HepG2 (cell line): Measurements from ENCODE around the gene FCN3. TPM values are rescaled to one million over a fixed set of nuclear protein-coding genes. Genes with fewer than 3 reads are reported as not detected.

Experiments
- FOXJ3 ChIP-seq: sonication (generic); formaldehyde crosslinking; IDR thresholded peaks from 2 replicates; pipeline ENCODE4 v1.4.0; 2020; ENCODE audit warnings: missing genetic modification reagents, mild to moderate bottlenecking, borderline replicate concordance
- GTF2F1 ChIP-seq: fragments of 150-350 bp; IDR thresholded peaks from 2 replicates; pipeline ENCODE4 v1.6.1; 2014; ENCODE audit warnings: low read length
- HMGXB4 ChIP-seq, 2 experiments: sonication (generic) in 1 of 2; formaldehyde crosslinking in 1 of 2; IDR thresholded peaks; 2 replicates each; pipeline versions ENCODE4 v1.4.0 to v1.6.1; 2018 to 2020; ENCODE audit warnings: missing genetic modification reagents in 2 of 2, borderline replicate concordance in 1 of 2, low read depth in 1 of 2, mild to moderate bottlenecking in 1 of 2, missing biosample characterization in 1 of 2
- MTF1 ChIP-seq: sonication (generic); formaldehyde crosslinking; IDR thresholded peaks from 2 replicates; pipeline ENCODE4 v1.5.0; 2020; ENCODE audit warnings: missing genetic modification reagents
- NFE2L2 ChIP-seq: fragments of 150-350 bp; IDR thresholded peaks from 2 replicates; pipeline ENCODE4 v1.6.1; 2014; ENCODE audit warnings: low read length
- NR1H2 ChIP-seq: sonication (generic); formaldehyde crosslinking; IDR thresholded peaks from 2 replicates; pipeline ENCODE4 v1.8.1; 2022; ENCODE audit warnings: low read depth, missing genetic modification reagents, borderline replicate concordance
- SRF ChIP-seq: IDR thresholded peaks from 2 replicates; pipeline ENCODE4 v1.6.1; 2011; ENCODE audit warnings: mild to moderate bottlenecking, low read depth, low read length, moderate library complexity
- STAT5B ChIP-seq: sonication (generic); formaldehyde crosslinking; IDR thresholded peaks from 2 replicates; pipeline ENCODE4 v1.4.0; 2020; ENCODE audit warnings: missing genetic modification reagents
- YY1 ChIP-seq: IDR thresholded peaks from 2 replicates; pipeline ENCODE4 v1.6.1; 2011; ENCODE audit warnings: low read length, low read depth, moderate library complexity, mild to moderate bottlenecking; ENCODE audit not compliant: insufficient read depth, insufficient replicate concordance
- ZFP90 ChIP-seq: sonication (generic); formaldehyde crosslinking; IDR thresholded peaks from 2 replicates; pipeline ENCODE4 v1.8.0; 2022; ENCODE audit warnings: missing genetic modification reagents, mild to moderate bottlenecking, inconsistent platforms, borderline replicate concordance
- ZMYM2 ChIP-seq: sonication (generic); formaldehyde crosslinking; IDR thresholded peaks from 2 replicates; pipeline ENCODE4 v1.8.0; 2022; ENCODE audit warnings: mild to moderate bottlenecking, missing genetic modification reagents
- polyA plus RNA-seq, 8 experiments: library from polyadenylated mRNA; depleted of rRNA in 3 of 8; stranded (reverse) in 7 of 8; unstranded in 1 of 8; fragments of >200 nt; fragmentation: Illumina TruSeq in 4 of 8; extraction: Trizol in 4 of 8; gene quantifications; 2 replicates each; pipeline versions ENCODE4 v1.2.1 to v1.2.3, GENCODE V29; 2011 to 2016; ENCODE audit warnings: low read depth in 4 of 8, missing spikeins in 1 of 8, mixed read lengths in 1 of 8; ENCODE audit not compliant: insufficient read depth in 1 of 8
- total RNA-seq, 5 experiments: library from RNA; depleted of rRNA; stranded (reverse); fragments of >200 nt; fragmentation: Illumina TruSeq; extraction: Trizol; gene quantifications; 2 replicates each; pipeline ENCODE4 v1.2.3, GENCODE V29; 2016; ENCODE audit warnings: low read depth in 1 of 5
- TF ChIP-seq, protein P1 (sequence below): sonication (generic); formaldehyde crosslinking; IDR thresholded peaks from 2 replicates; pipeline ENCODE4 v1.5.0; 2020; ENCODE audit warnings: mild to moderate bottlenecking, missing genetic modification reagents
- TF ChIP-seq, protein P2 (sequence below): IDR thresholded peaks from 2 replicates; pipeline ENCODE4 v1.6.1; 2018; ENCODE audit warnings: missing genetic modification reagents
- TF ChIP-seq, protein P3 (sequence below), 2 experiments: sonication (generic) in 1 of 2; formaldehyde crosslinking in 1 of 2; IDR thresholded peaks; 2 replicates each; pipeline versions ENCODE4 v1.4.0 to v1.6.1; 2016 to 2020; ENCODE audit warnings: borderline replicate concordance in 1 of 2, low read depth in 1 of 2, mild to moderate bottlenecking in 1 of 2, missing genetic modification reagents in 1 of 2
- TF ChIP-seq, protein P4 (sequence below): sonication (generic); formaldehyde crosslinking; IDR thresholded peaks from 2 replicates; pipeline ENCODE4 v1.8.1; 2023; ENCODE audit warnings: mild to moderate bottlenecking, missing genetic modification reagents, borderline replicate concordance

The FCN3 gene
- total and polyA plus RNA-seq, 2 of the 13 experiments (the other 11 are each of a cell fraction or from before 2014, with no cell fraction given): not detected

DNA sequence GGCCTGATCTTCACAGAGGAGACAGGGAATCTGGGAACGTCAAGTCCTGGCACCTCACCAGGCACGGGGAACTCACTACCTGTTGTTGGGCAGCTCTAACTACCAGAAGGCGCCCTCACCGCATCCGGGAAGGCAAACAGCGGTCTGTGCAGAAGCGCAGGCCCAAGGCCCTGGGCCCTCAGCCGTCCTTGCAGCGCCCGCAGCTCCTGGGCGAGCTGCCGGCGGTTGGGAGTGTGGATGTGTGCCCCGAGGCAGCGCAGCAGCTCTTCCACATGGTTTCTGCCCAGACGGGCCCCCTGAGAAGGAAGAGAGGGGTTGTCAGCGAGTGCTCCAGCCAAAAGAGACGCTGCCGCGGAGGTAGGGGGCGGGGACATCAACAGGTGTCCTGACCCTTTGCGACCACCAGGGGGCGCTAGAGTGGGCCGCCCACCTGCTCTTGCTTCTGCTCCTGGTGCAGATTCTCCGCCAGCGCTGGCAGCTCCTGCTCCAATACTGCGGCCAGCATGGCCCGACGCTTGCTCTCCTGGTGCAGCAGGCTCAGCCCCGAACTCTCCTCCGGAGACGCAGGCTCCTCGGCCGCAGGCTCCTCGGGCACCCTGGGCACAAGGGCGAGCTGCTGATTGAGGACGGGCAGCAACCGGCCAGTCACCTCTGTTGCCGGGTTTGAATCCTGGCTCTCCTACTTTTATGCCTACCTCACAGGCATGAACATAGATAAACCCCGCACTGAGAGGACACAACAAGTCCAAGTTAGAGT, 17.2 kb downstream of the FCN3 start (continued):
- TF ChIP-seq, protein P1, sequence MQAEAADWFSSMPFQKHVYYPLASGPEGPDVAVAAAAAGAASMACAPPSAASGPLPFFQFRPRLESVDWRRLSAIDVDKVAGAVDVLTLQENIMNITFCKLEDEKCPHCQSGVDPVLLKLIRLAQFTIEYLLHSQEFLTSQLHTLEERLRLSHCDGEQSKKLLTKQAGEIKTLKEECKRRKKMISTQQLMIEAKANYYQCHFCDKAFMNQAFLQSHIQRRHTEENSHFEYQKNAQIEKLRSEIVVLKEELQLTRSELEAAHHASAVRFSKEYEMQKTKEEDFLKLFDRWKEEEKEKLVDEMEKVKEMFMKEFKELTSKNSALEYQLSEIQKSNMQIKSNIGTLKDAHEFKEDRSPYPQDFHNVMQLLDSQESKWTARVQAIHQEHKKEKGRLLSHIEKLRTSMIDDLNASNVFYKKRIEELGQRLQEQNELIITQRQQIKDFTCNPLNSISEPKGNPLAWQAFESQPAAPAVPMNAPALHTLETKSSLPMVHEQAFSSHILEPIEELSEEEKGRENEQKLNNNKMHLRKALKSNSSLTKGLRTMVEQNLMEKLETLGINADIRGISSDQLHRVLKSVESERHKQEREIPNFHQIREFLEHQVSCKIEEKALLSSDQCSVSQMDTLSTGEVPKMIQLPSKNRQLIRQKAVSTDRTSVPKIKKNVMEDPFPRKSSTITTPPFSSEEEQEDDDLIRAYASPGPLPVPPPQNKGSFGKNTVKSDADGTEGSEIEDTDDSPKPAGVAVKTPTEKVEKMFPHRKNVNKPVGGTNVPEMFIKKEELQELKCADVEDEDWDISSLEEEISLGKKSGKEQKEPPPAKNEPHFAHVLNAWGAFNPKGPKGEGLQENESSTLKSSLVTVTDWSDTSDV (CRISPR knock-in tag): no peak
- no peak for TF ChIP-seq NFE2L2
- 0 out of 2 replicates have a peak, but pooled peaks have one; percentile 38 for TF ChIP-seq FOXJ3
- TF ChIP-seq, protein P2, sequence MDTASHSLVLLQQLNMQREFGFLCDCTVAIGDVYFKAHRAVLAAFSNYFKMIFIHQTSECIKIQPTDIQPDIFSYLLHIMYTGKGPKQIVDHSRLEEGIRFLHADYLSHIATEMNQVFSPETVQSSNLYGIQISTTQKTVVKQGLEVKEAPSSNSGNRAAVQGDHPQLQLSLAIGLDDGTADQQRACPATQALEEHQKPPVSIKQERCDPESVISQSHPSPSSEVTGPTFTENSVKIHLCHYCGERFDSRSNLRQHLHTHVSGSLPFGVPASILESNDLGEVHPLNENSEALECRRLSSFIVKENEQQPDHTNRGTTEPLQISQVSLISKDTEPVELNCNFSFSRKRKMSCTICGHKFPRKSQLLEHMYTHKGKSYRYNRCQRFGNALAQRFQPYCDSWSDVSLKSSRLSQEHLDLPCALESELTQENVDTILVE: no peak
- TF ChIP-seq STAT5B (CRISPR knock-in tag): no peak
- TF ChIP-seq ZFP90 (CRISPR knock-in tag): no peak
- no peak for TF ChIP-seq ZMYM2
- TF ChIP-seq HMGXB4 (CRISPR knock-in tag; IDR thresholded peaks at IDR 0.05; ENCODE audit: borderline replicate concordance in 1 of 2, low read depth in 1 of 2): peak; percentile 61 to 74; a peak in 1 of 4 replicates
- no peak for TF ChIP-seq GTF2F1
- TF ChIP-seq NR1H2 (CRISPR knock-in tag): no peak
- TF ChIP-seq MTF1 (CRISPR knock-in tag): no peak
- no peak for TF ChIP-seq SRF
- TF ChIP-seq, protein P3, sequence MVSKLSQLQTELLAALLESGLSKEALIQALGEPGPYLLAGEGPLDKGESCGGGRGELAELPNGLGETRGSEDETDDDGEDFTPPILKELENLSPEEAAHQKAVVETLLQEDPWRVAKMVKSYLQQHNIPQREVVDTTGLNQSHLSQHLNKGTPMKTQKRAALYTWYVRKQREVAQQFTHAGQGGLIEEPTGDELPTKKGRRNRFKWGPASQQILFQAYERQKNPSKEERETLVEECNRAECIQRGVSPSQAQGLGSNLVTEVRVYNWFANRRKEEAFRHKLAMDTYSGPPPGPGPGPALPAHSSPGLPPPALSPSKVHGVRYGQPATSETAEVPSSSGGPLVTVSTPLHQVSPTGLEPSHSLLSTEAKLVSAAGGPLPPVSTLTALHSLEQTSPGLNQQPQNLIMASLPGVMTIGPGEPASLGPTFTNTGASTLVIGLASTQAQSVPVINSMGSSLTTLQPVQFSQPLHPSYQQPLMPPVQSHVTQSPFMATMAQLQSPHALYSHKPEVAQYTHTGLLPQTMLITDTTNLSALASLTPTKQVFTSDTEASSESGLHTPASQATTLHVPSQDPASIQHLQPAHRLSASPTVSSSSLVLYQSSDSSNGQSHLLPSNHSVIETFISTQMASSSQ (IDR thresholded peaks at IDR 0.05; ENCODE audit: low read depth): no peak
- TF ChIP-seq, protein P3 (CRISPR knock-in tag; IDR thresholded peaks at IDR 0.05; ENCODE audit: borderline replicate concordance): no peak
- TF ChIP-seq, protein P4, sequence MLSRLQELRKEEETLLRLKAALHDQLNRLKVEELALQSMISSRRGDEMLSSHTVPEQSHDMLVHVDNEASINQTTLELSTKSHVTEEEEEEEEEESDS (CRISPR knock-in tag): no peak
- TF ChIP-seq YY1: peak; percentile 18
